Parathyroid adenoma (tissue), 2 donors: ENCODE data around the gene SPATA24.

ENCODE experiments used
- H2AFZ ChIP-seq: fragments of 300-600 bp; sonication (generic); one replicate; pipeline ENCODE4 v1.7.0; 2017; ENCODE audit warnings: antibody characterized with exemption, mild to moderate bottlenecking
- H3K27ac ChIP-seq: fragments of 300-600 bp; sonication (generic); one replicate; pipeline ENCODE4 v1.7.0; 2017
- H3K27me3 ChIP-seq: fragments of 300-600 bp; sonication (generic); one replicate; pipeline ENCODE4 v1.7.0; 2017; ENCODE audit warnings: low read length; ENCODE audit not compliant: control insufficient read depth, insufficient read depth
- H3K36me3 ChIP-seq: fragments of 300-600 bp; sonication (generic); one replicate; pipeline ENCODE4 v1.7.0; 2017; ENCODE audit warnings: low read length; ENCODE audit not compliant: control insufficient read depth, insufficient read depth
- H3K4me1 ChIP-seq: fragments of 300-600 bp; sonication (generic); one replicate; pipeline ENCODE4 v1.7.0; 2017; ENCODE audit warnings: control low read depth
- H3K4me2 ChIP-seq: fragments of 300-600 bp; sonication (generic); one replicate; pipeline ENCODE4 v1.7.0; 2017; ENCODE audit warnings: low read length
- H3K4me3 ChIP-seq: fragments of 300-600 bp; sonication (generic); one replicate; pipeline ENCODE4 v1.7.0; 2017; ENCODE audit warnings: low read depth, low read length
- H3K79me2 ChIP-seq: fragments of 300-600 bp; sonication (generic); one replicate; pipeline ENCODE4 v1.7.0; 2017; ENCODE audit warnings: control low read depth
- H3K9ac ChIP-seq: fragments of 300-600 bp; sonication (generic); one replicate; pipeline ENCODE4 v1.7.0; 2017; ENCODE audit warnings: mild to moderate bottlenecking
- H3K9me3 ChIP-seq: fragments of 300-600 bp; sonication (generic); one replicate; pipeline ENCODE4 v1.7.0; 2017; ENCODE audit warnings: low read length; ENCODE audit not compliant: control insufficient read depth
- CTCF ChIP-seq: fragments of 300-600 bp; sonication (generic); IDR thresholded peaks from one replicate; pipeline ENCODE4 v1.7.0; 2017; ENCODE audit warnings: antibody characterized with exemption, mild to moderate bottlenecking
- donor health status: primary hyperparathyroidism.

The SPATA24 gene

GRCh38 chr5:139371482-139372435, 32.1 kb downstream of the SPATA24 start:
- no peaks in the 10 kb centered on the region for H3K9me3 ChIP-seq
- H3K36me3 ChIP-seq: no peaks in the 10 kb centered on the region
- no peak overlapping the region for H2AFZ ChIP-seq
- peaks cover 8% of the 10 kb centered on the region for H3K4me1 ChIP-seq
- H3K4me3 ChIP-seq: no peak overlapping the region
- H3K9ac ChIP-seq: no peak overlapping the region
- H3K79me2 ChIP-seq: no peaks in the 10 kb centered on the region
- no peak overlapping the region for H3K4me2 ChIP-seq
- H3K27ac ChIP-seq: no peak overlapping the region
- no peaks in the 10 kb centered on the region for H3K27me3 ChIP-seq
- no peak for TF ChIP-seq CTCF

GRCh38 chr5:139369181-139369580, 34.7 kb downstream of the SPATA24 start:
- Histone ChIP-seq H3K9ac (no peak overlapping the region), H3K4me1 (peaks cover 8% of the 10 kb centered on the region), H3K27ac (no peak overlapping the region), H3K9me3 (no peaks in the 10 kb centered on the region), H3K27me3 (no peaks in the 10 kb centered on the region), H3K36me3 (no peaks in the 10 kb centered on the region), H2AFZ (no peak overlapping the region), H3K79me2 (peaks cover 2% of the 10 kb centered on the region), H3K4me2 (no peak overlapping the region), H3K4me3 (no peak overlapping the region)
- no peak for TF ChIP-seq CTCF

- no peak for TF ChIP-seq CTCF
- Histone ChIP-seq H3K9ac (no peak overlapping the region), H3K36me3 (no peaks in the 10 kb centered on the region), H3K9me3 (no peaks in the 10 kb centered on the region), H3K4me2 (no peak overlapping the region), H3K27ac (no peak overlapping the region), H3K79me2 (peaks cover 2% of the 10 kb centered on the region), H3K27me3 (no peaks in the 10 kb centered on the region), H3K4me1 (peaks cover 3% of the 10 kb centered on the region), H2AFZ (no peak overlapping the region), H3K4me3 (no peak overlapping the region)
Measured at GRCh38 chr5:139368613-139369012, 35.3 kb downstream of the SPATA24 start.

GRCh38 chr5:139364466-139364865, 39.4 kb downstream of the SPATA24 start:
- no peaks in the 10 kb centered on the region for H3K27me3 ChIP-seq
- H3K4me2 ChIP-seq: no peak overlapping the region
- peaks cover 16% of the 10 kb centered on the region for H3K79me2 ChIP-seq
- H3K36me3 ChIP-seq: no peaks in the 10 kb centered on the region
- TF ChIP-seq CTCF: no peak
- no peaks in the 10 kb centered on the region for H3K9me3 ChIP-seq
- no peak overlapping the region for H3K9ac ChIP-seq
- no peak overlapping the region for H3K27ac ChIP-seq
- no peak overlapping the region for H2AFZ ChIP-seq
- no peaks in the 10 kb centered on the region for H3K4me1 ChIP-seq
- no peak overlapping the region for H3K4me3 ChIP-seq

- H3K79me2 ChIP-seq: peaks cover 21% of the 10 kb centered on the region
- H3K9me3 ChIP-seq: no peaks in the 10 kb centered on the region
- H3K4me1 ChIP-seq: no peaks in the 10 kb centered on the region
- TF ChIP-seq CTCF: no peak
- no peak overlapping the region for H3K9ac ChIP-seq
- no peak overlapping the region for H3K27ac ChIP-seq
- no peak overlapping the region for H3K4me2 ChIP-seq
- H3K36me3 ChIP-seq: no peaks in the 10 kb centered on the region
- no peak overlapping the region for H3K4me3 ChIP-seq
- no peaks in the 10 kb centered on the region for H3K27me3 ChIP-seq
- H2AFZ ChIP-seq: no peak overlapping the region
Measured at GRCh38 chr5:139363937-139364336, 40.0 kb downstream of the SPATA24 start.
